Liver (tissue), 9 donors: ENCODE data around the gene PARP8. TPM values are rescaled to one million over a fixed set of nuclear protein-coding genes. Genes with fewer than 3 reads are reported as not detected.

Experiments used
- DNase-seq: peaks from one replicate; pipeline ENCODE4 v3.0.0-alpha.2; 2017; ENCODE audit warnings: low spot score
- H3K27ac ChIP-seq, 2 donors: one replicate each; pipeline ENCODE4 v1.7.0; 2013; ENCODE audit warnings: inconsistent platforms in 2 of 2, low read length in 2 of 2, control low read depth in 1 of 2, low read depth in 1 of 2, mild to moderate bottlenecking in 1 of 2
- H3K27me3 ChIP-seq, 4 donors: one replicate each; pipeline versions ENCODE4 v1.6.1 to v1.7.0; 2013; ENCODE audit warnings: low read length in 3 of 4, inconsistent platforms in 1 of 4, mild to moderate bottlenecking in 1 of 4, moderate library complexity in 1 of 4; ENCODE audit not compliant: control insufficient read depth in 4 of 4, insufficient read depth in 4 of 4
- H3K36me3 ChIP-seq, 4 donors: one replicate each; pipeline versions ENCODE4 v1.6.1 to v1.7.0; 2013; ENCODE audit warnings: low read length in 3 of 4, mild to moderate bottlenecking in 3 of 4, low read depth in 1 of 4, moderate library complexity in 1 of 4; ENCODE audit not compliant: control insufficient read depth in 4 of 4, insufficient read depth in 3 of 4
- H3K4me1 ChIP-seq, 4 donors: one replicate each; pipeline versions ENCODE4 v1.6.1 to v1.7.0; 2013; ENCODE audit warnings: low read length in 3 of 4, mild to moderate bottlenecking in 3 of 4, moderate library complexity in 1 of 4; ENCODE audit not compliant: control insufficient read depth in 4 of 4, insufficient read depth in 4 of 4
- H3K4me3 ChIP-seq, 3 donors: one replicate each; pipeline versions ENCODE4 v1.6.1 to v1.7.0; 2013; ENCODE audit warnings: low read length in 3 of 3, control low read depth in 1 of 3, low read depth in 1 of 3, mild to moderate bottlenecking in 1 of 3
- H3K9ac ChIP-seq, 2 donors: one replicate each; pipeline ENCODE4 v1.7.0; 2013; ENCODE audit warnings: low read length in 2 of 2, mild to moderate bottlenecking in 2 of 2, moderate library complexity in 2 of 2, control low read depth in 1 of 2, low read depth in 1 of 2
- H3K9me3 ChIP-seq, 4 donors: one replicate each; pipeline versions ENCODE4 v1.6.1 to v1.7.0; 2013; ENCODE audit warnings: low read length in 3 of 4; ENCODE audit not compliant: control insufficient read depth in 4 of 4
- ATF3 ChIP-seq: IDR thresholded peaks from 2 replicates; pipeline ENCODE4 v1.6.1; 2016; ENCODE audit warnings: antibody characterized with exemption
- CTCF ChIP-seq: fragments of 150-350 bp; IDR thresholded peaks from 2 replicates; pipeline ENCODE4 v1.5.1; 2017; ENCODE audit warnings: improper control_type of control experiment, low read depth, low read length; ENCODE audit not compliant: missing input control
- EGR1 ChIP-seq, 2 donors: IDR thresholded peaks; 2 replicates each; pipeline ENCODE4 v1.6.1; 2016 to 2018; ENCODE audit warnings: antibody characterized with exemption in 2 of 2, low read depth in 2 of 2
- FOXA1 ChIP-seq: IDR thresholded peaks from 2 replicates; pipeline ENCODE4 v1.6.1; 2016; ENCODE audit warnings: antibody characterized with exemption
- FOXA2 ChIP-seq: IDR thresholded peaks from 2 replicates; pipeline ENCODE4 v1.6.1; 2016; ENCODE audit warnings: antibody characterized with exemption
- GABPA ChIP-seq, 2 donors: IDR thresholded peaks in 1 of 2; conservative IDR thresholded peaks in 1 of 2; 2 replicates each; pipeline ENCODE4 v1.6.1; 2016; ENCODE audit warnings: antibody characterized with exemption in 2 of 2, mild to moderate bottlenecking in 1 of 2, moderate library complexity in 1 of 2
- HNF4A ChIP-seq, 2 donors: conservative IDR thresholded peaks; 2 replicates each; pipeline ENCODE4 v1.6.1; 2016; ENCODE audit warnings: antibody characterized with exemption in 2 of 2, mild to moderate bottlenecking in 2 of 2
- HNF4G ChIP-seq: IDR thresholded peaks from 2 replicates; pipeline ENCODE4 v1.6.1; 2016; ENCODE audit warnings: antibody characterized with exemption
- JUND ChIP-seq, 2 donors: IDR thresholded peaks; 2 replicates each; pipeline ENCODE4 v1.6.1; 2016; ENCODE audit warnings: antibody characterized with exemption in 2 of 2
- MAX ChIP-seq: IDR thresholded peaks from 2 replicates; pipeline ENCODE4 v1.6.1; 2016; ENCODE audit warnings: antibody characterized with exemption
- NR2F2 ChIP-seq: IDR thresholded peaks from 2 replicates; pipeline ENCODE4 v1.6.1; 2016; ENCODE audit warnings: antibody characterized with exemption
- RAD21 ChIP-seq, 2 donors: IDR thresholded peaks; 2 replicates each; pipeline ENCODE4 v1.6.1; 2016; ENCODE audit warnings: antibody characterized with exemption in 2 of 2, mild to moderate bottlenecking in 2 of 2
- REST ChIP-seq: IDR thresholded peaks from 2 replicates; pipeline ENCODE4 v1.6.1; 2016; ENCODE audit warnings: antibody characterized with exemption, mild to moderate bottlenecking
- RXRA ChIP-seq, 2 donors: IDR thresholded peaks; 2 replicates each; pipeline ENCODE4 v1.6.1; 2017 to 2018; ENCODE audit warnings: antibody characterized with exemption in 2 of 2, mild to moderate bottlenecking in 1 of 2
- SP1 ChIP-seq: IDR thresholded peaks from 2 replicates; pipeline ENCODE4 v1.6.1; 2018; ENCODE audit warnings: antibody characterized with exemption, mild to moderate bottlenecking
- TAF1 ChIP-seq: conservative IDR thresholded peaks from 2 replicates; pipeline ENCODE4 v1.6.1; 2016; ENCODE audit warnings: antibody characterized with exemption, mild to moderate bottlenecking
- YY1 ChIP-seq: IDR thresholded peaks from 2 replicates; pipeline ENCODE4 v1.6.1; 2016; ENCODE audit warnings: antibody characterized with exemption, mild to moderate bottlenecking
- ZBTB33 ChIP-seq: IDR thresholded peaks from 2 replicates; pipeline ENCODE4 v1.6.1; 2016; ENCODE audit warnings: antibody characterized with exemption
- WGBS: extraction: QIAGEN DNeasy Blood & Tissue Kit; methylation state at CpG from one replicate; pipeline ENCODE4 v1.1.7; 2013; 5-methylcytosine and 5-hydroxymethylcytosine counted together
- polyA plus RNA-seq, 2 donors: library from polyadenylated mRNA; stranded (reverse) in 1 of 2; unstranded in 1 of 2; fragments of 200-250 nt in 1 of 2; fragments of >200 nt in 1 of 2; fragmentation: Nextera tagmentation in 1 of 2; extraction: Ambion mirVana in 1 of 2; gene quantifications; one replicate each; pipeline versions ENCODE4 v1.2.1 to v1.2.3, GENCODE V29; 2013 to 2015
- total RNA-seq, 2 donors: library from RNA; depleted of rRNA; stranded (reverse); fragments of >200 nt; gene quantifications; one replicate each; pipeline ENCODE4 v1.2.3, GENCODE V29; 2014
- donor health status: healthy.
- donor health status: healthy.
- donor health status: healthy.
- donor health status: healthy.
- donor health status: healthy.

The PARP8 gene
- total and polyA plus RNA-seq, 4 donors = 3.9 to 16.0 (median 7.1) TPM

- Histone ChIP-seq H3K27ac (no peak overlapping the region), H3K36me3 (peaks cover 0 to 3% (median under 1%) of the 10 kb centered on the region in 4 donors), H3K4me3 (no peak overlapping the region), H3K4me1 (no peaks in the 10 kb centered on the region), H3K27me3 (no peaks in the 10 kb centered on the region), H3K9me3 (no peaks in the 10 kb centered on the region), H3K9ac (no peak overlapping the region)
- TF ChIP-seq RXRA (IDR thresholded peaks at IDR 0.05) (no peak), RAD21 (IDR thresholded peaks at IDR 0.05) (no peak)
- WGBS = 84% methylated on average over 2 of the region's 2 CpGs
- DNase-seq = no peak
These were observed 100.5 kb downstream of the PARP8 start for GRCh38 chr5:50766967-50767366.

GRCh38 chr5:50767588-50767987, 101.2 kb downstream of the PARP8 start:
- H3K36me3 ChIP-seq = peaks cover 0 to 3% (median 2%) of the 10 kb centered on the region in 4 donors

GRCh38 chr5:50768634-50769033, 102.2 kb downstream of the PARP8 start:
- TF ChIP-seq RAD21 (IDR thresholded peaks at IDR 0.05) (no peak), MAX (no peak), FOXA1 (no peak), REST (no peak), NR2F2 (no peak), ATF3 (no peak), FOXA2 (no peak), HNF4G (no peak), CTCF (no peak), ZBTB33 (no peak), JUND (IDR thresholded peaks at IDR 0.05) (no peak), GABPA (IDR thresholded peaks at IDR 0.05 in 1 of 2, conservative IDR thresholded peaks at IDR 0.05 in 1 of 2) (no peak), YY1 (no peak), TAF1 (no peak), HNF4A (conservative IDR thresholded peaks at IDR 0.05) (no peak), RXRA (IDR thresholded peaks at IDR 0.05) (no peak), EGR1 (IDR thresholded peaks at IDR 0.05; ENCODE audit: low read depth in 2 of 2) (no peak), SP1 (no peak)
- no peak overlapping the region for H3K27ac ChIP-seq
- H3K4me1 ChIP-seq = no peaks in the 10 kb centered on the region
- H3K9me3 ChIP-seq = peaks cover 0 to 2% (median 0%) of the 10 kb centered on the region in 4 donors
- H3K4me3 ChIP-seq = no peak overlapping the region
- no peak for DNase-seq
- no peaks in the 10 kb centered on the region for H3K27me3 ChIP-seq
- no peak overlapping the region for H3K9ac ChIP-seq
- 94% methylated on average over 4 of the region's 4 CpGs for WGBS
- H3K36me3 ChIP-seq = peaks cover 0 to 6% (median 2%) of the 10 kb centered on the region in 4 donors

More at GRCh38 chr5:50767588-50767987, 101.2 kb downstream of the PARP8 start:
- H3K4me1 ChIP-seq = no peaks in the 10 kb centered on the region
- H3K27me3 ChIP-seq = no peaks in the 10 kb centered on the region
- no peaks in the 10 kb centered on the region for H3K9me3 ChIP-seq
- 94% methylated on average over 1 of the region's 1 CpG for WGBS
- no peak overlapping the region for H3K9ac ChIP-seq
- no peak for DNase-seq
- no peak for TF ChIP-seq RXRA (IDR thresholded peaks at IDR 0.05)
- no peak for TF ChIP-seq JUND (IDR thresholded peaks at IDR 0.05)
- TF ChIP-seq YY1 = no peak
- no peak overlapping the region for H3K4me3 ChIP-seq
- no peak overlapping the region for H3K27ac ChIP-seq
